Ectodermal cell (in vitro differentiated cells): ENCODE results near the gene TBPL1.

ENCODE experiments used
- H3K27ac ChIP-seq: 2 replicates; pipeline ENCODE4 v1.7.0; 2013; ENCODE audit warnings: mild to moderate bottlenecking, low read depth, low read length; ENCODE audit not compliant: insufficient read depth, poor library complexity, severe bottlenecking
- H3K27me3 ChIP-seq: 2 replicates; pipeline ENCODE4 v1.7.0; 2013; ENCODE audit warnings: mild to moderate bottlenecking, low read length; ENCODE audit not compliant: insufficient read depth, control insufficient read depth, poor library complexity, severe bottlenecking
- H3K36me3 ChIP-seq: one replicate; pipeline ENCODE4 v1.7.0; 2013; ENCODE audit warnings: low read length; ENCODE audit not compliant: control insufficient read depth, insufficient read depth
- H3K4me1 ChIP-seq: one replicate; pipeline ENCODE4 v1.7.0; 2013; ENCODE audit warnings: low read length; ENCODE audit not compliant: control insufficient read depth, insufficient read depth
- H3K4me3 ChIP-seq: 2 replicates; pipeline ENCODE4 v1.7.0; 2013; ENCODE audit warnings: low read depth, low read length, control low read depth; ENCODE audit not compliant: insufficient read depth
- H3K9me3 ChIP-seq: 2 replicates; pipeline ENCODE4 v1.7.0; 2013; ENCODE audit warnings: mild to moderate bottlenecking, low read length, moderate library complexity; ENCODE audit not compliant: control insufficient read depth
- WGBS, 2 experiments: methylation state at CpG; one replicate each; pipeline ENCODE4 v1.1.7; 2013; ENCODE audit warnings: missing lambda C conversion rate in 2 of 2; 5-methylcytosine and 5-hydroxymethylcytosine counted together

Gene TBPL1

GRCh38 chr6:133990321-133990720, 37.3 kb downstream of the TBPL1 start:
- no peaks in the 10 kb centered on the region for H3K27me3 ChIP-seq
- H3K4me3 ChIP-seq, result no peak overlapping the region
- H3K36me3 ChIP-seq, result peaks cover 8% of the 10 kb centered on the region
- 94 to 97% methylated on average over 1 of the region's 1 CpG for WGBS, 2 experiments
- H3K27ac ChIP-seq, result no peak overlapping the region
- H3K9me3 ChIP-seq, result no peaks in the 10 kb centered on the region
- no peaks in the 10 kb centered on the region for H3K4me1 ChIP-seq

- H3K36me3 ChIP-seq, result peaks cover 3% of the 10 kb centered on the region
- WGBS, 2 experiments, result 55 to 73% methylated on average over 2 of the region's 2 CpGs
- no peak overlapping the region for H3K4me3 ChIP-seq
- H3K27ac ChIP-seq, result no peak overlapping the region
- no peaks in the 10 kb centered on the region for H3K4me1 ChIP-seq
- no peaks in the 10 kb centered on the region for H3K27me3 ChIP-seq
- H3K9me3 ChIP-seq, result no peaks in the 10 kb centered on the region
These were observed 38.1 kb downstream of the TBPL1 start for GRCh38 chr6:133991096-133991593.

GRCh38 chr6:133992992-133993680, 40.1 kb downstream of the TBPL1 start:
- H3K36me3 ChIP-seq, result no peaks in the 10 kb centered on the region
- no peaks in the 10 kb centered on the region for H3K9me3 ChIP-seq
- no peak overlapping the region for H3K27ac ChIP-seq
- WGBS, 2 experiments, result 95 to 96% methylated on average over 6 of the region's 6 CpGs
- no peaks in the 10 kb centered on the region for H3K4me1 ChIP-seq
- no peak overlapping the region for H3K4me3 ChIP-seq
- no peaks in the 10 kb centered on the region for H3K27me3 ChIP-seq

- Histone ChIP-seq H3K27me3 (no peaks in the 10 kb centered on the region), H3K4me1 (no peaks in the 10 kb centered on the region), H3K4me3 (no peak overlapping the region), H3K27ac (no peak overlapping the region), H3K36me3 (no peaks in the 10 kb centered on the region), H3K9me3 (no peaks in the 10 kb centered on the region)
- 87 to 95% methylated on average over 3 of the region's 3 CpGs for WGBS, 2 experiments
These were observed 42.3 kb downstream of the TBPL1 start for GRCh38 chr6:133995296-133995695.

GRCh38 chr6:133995758-133996157, 42.7 kb downstream of the TBPL1 start:
- 94 to 95% methylated on average over 3 of the region's 3 CpGs for WGBS, 2 experiments

GRCh38 chr6:133997267-133997666, 44.2 kb downstream of the TBPL1 start:
- Histone ChIP-seq H3K4me3 (no peak overlapping the region), H3K36me3 (no peaks in the 10 kb centered on the region), H3K27ac (no peak overlapping the region), H3K9me3 (no peaks in the 10 kb centered on the region), H3K27me3 (no peaks in the 10 kb centered on the region), H3K4me1 (no peaks in the 10 kb centered on the region)
- 96 to 97% methylated on average over 6 of the region's 6 CpGs for WGBS, 2 experiments

More at GRCh38 chr6:133995758-133996157, 42.7 kb downstream of the TBPL1 start:
- H3K4me3 ChIP-seq, result no peak overlapping the region
- no peaks in the 10 kb centered on the region for H3K36me3 ChIP-seq
- H3K27me3 ChIP-seq, result no peaks in the 10 kb centered on the region
- H3K27ac ChIP-seq, result no peak overlapping the region
- no peaks in the 10 kb centered on the region for H3K9me3 ChIP-seq
- H3K4me1 ChIP-seq, result no peaks in the 10 kb centered on the region

- Histone ChIP-seq H3K4me3 (no peak overlapping the region), H3K36me3 (no peaks in the 10 kb centered on the region), H3K27me3 (no peaks in the 10 kb centered on the region), H3K27ac (no peak overlapping the region), H3K9me3 (no peaks in the 10 kb centered on the region), H3K4me1 (peaks cover 14% of the 10 kb centered on the region)
These were observed 46.3 kb downstream of the TBPL1 start for GRCh38 chr6:133999305-133999704.

- H3K4me3 ChIP-seq, result no peak overlapping the region
- H3K27me3 ChIP-seq, result no peaks in the 10 kb centered on the region
- no peak overlapping the region for H3K27ac ChIP-seq
- peaks cover 14% of the 10 kb centered on the region for H3K4me1 ChIP-seq
- no peaks in the 10 kb centered on the region for H3K9me3 ChIP-seq
- 60 to 63% methylated on average over 3 of the region's 3 CpGs for WGBS, 2 experiments
- no peaks in the 10 kb centered on the region for H3K36me3 ChIP-seq
These were observed 47.4 kb downstream of the TBPL1 start for GRCh38 chr6:134000443-134000842.

- no peaks in the 10 kb centered on the region for H3K27me3 ChIP-seq
- H3K36me3 ChIP-seq, result no peaks in the 10 kb centered on the region
- H3K4me3 ChIP-seq, result no peak overlapping the region
- H3K9me3 ChIP-seq, result no peaks in the 10 kb centered on the region
- peaks cover 14% of the 10 kb centered on the region for H3K4me1 ChIP-seq
- H3K27ac ChIP-seq, result peak overlapping the region; percentile 56
- WGBS, 2 experiments, result 94 to 96% methylated on average over 5 of the region's 5 CpGs
These were observed 49.8 kb downstream of the TBPL1 start for GRCh38 chr6:134002821-134003220.

- H3K27me3 ChIP-seq, result no peaks in the 10 kb centered on the region
- H3K4me1 ChIP-seq, result peaks cover 14% of the 10 kb centered on the region
- no peak overlapping the region for H3K4me3 ChIP-seq
- no peaks in the 10 kb centered on the region for H3K9me3 ChIP-seq
- WGBS, 2 experiments, result 63 to 65% methylated on average over 5 of the region's 5 CpGs
- no peaks in the 10 kb centered on the region for H3K36me3 ChIP-seq
- H3K27ac ChIP-seq, result no peak overlapping the region
These were observed 50.5 kb downstream of the TBPL1 start for GRCh38 chr6:134003542-134003951.
